Chondrocyte (in vitro differentiated cells): ENCODE results near the gene TIMM13. TPM values are rescaled to one million over a fixed set of nuclear protein-coding genes. Genes with fewer than 3 reads are reported as not detected.

Experiments used
- DNase-seq: peaks from one replicate; pipeline ENCODE4 v3.0.0; 2021; ENCODE audit warnings: mixed read lengths, low spot score
- H3K27ac Mint-ChIP-seq: one replicate; pipeline ENCODE4 v1.8.0; 2021; ENCODE audit warnings: mild to moderate bottlenecking, moderate library complexity, mixed read lengths; ENCODE audit not compliant: unreplicated experiment
- H3K27me3 Mint-ChIP-seq: 2 replicates; pipeline ENCODE4 v1.8.0; 2021; ENCODE audit warnings: low read depth, mixed read lengths
- H3K36me3 Mint-ChIP-seq: 2 replicates; pipeline ENCODE4 v1.8.0; 2021; ENCODE audit warnings: low read depth, mixed read lengths
- H3K4me1 Mint-ChIP-seq: 2 replicates; pipeline ENCODE4 v1.8.0; 2021; ENCODE audit warnings: low read depth, mild to moderate bottlenecking, mixed read lengths
- H3K4me3 Mint-ChIP-seq: one replicate; pipeline ENCODE4 v1.8.0; 2021; ENCODE audit warnings: mild to moderate bottlenecking, moderate library complexity, mixed read lengths; ENCODE audit not compliant: unreplicated experiment
- H3K9me3 Mint-ChIP-seq: 2 replicates; pipeline ENCODE4 v1.8.0; 2021; ENCODE audit warnings: low read depth, mixed read lengths
- total RNA-seq: library from RNA; stranded (reverse); gene quantifications from 3 replicates; pipeline ENCODE4 v1.2.1, GENCODE V29; 2021
- TF ChIP-seq, protein P1 (sequence below): fragments of 200-600 bp; sonication (generic); IDR thresholded peaks from 2 replicates; pipeline ENCODE4 v1.5.0; 2021; ENCODE audit warnings: antibody characterized with exemption, mild to moderate bottlenecking, moderate library complexity

Gene TIMM13
- total RNA-seq, 1 donor from 2014 or later = 74.6 TPM

DNA sequence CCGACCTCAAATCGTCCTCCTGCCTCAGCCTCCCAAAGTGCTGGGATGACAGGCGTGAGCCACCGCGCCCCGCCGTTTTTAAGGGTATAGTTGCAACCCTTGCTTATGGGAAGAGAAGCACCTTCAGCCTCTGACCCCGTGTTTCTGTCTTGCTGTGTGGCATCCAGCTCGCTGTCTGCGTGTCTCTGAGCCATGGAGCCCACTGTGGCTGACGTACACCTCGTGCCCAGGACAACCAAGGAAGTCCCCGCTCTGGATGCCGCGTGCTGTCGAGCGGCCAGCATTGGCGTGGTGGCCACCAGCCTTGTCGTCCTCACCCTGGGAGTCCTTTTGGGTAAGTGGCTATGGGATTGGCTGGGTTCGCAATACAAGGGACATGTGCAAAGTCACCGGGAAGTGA is 37.8 kb downstream of the TIMM13 start:
- Mint-ChIP-seq H3K4me3 (no peak overlapping the region), H3K27ac (no peak overlapping the region), H3K4me1 (peaks cover 15% of the 10 kb centered on the region), H3K36me3 (no peaks in the 10 kb centered on the region), H3K27me3 (peaks cover 4% of the 10 kb centered on the region), H3K9me3 (no peaks in the 10 kb centered on the region)
- DNase-seq = no peak
- TF ChIP-seq, protein P1, sequence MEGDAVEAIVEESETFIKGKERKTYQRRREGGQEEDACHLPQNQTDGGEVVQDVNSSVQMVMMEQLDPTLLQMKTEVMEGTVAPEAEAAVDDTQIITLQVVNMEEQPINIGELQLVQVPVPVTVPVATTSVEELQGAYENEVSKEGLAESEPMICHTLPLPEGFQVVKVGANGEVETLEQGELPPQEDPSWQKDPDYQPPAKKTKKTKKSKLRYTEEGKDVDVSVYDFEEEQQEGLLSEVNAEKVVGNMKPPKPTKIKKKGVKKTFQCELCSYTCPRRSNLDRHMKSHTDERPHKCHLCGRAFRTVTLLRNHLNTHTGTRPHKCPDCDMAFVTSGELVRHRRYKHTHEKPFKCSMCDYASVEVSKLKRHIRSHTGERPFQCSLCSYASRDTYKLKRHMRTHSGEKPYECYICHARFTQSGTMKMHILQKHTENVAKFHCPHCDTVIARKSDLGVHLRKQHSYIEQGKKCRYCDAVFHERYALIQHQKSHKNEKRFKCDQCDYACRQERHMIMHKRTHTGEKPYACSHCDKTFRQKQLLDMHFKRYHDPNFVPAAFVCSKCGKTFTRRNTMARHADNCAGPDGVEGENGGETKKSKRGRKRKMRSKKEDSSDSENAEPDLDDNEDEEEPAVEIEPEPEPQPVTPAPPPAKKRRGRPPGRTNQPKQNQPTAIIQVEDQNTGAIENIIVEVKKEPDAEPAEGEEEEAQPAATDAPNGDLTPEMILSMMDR = no peak

DNA sequence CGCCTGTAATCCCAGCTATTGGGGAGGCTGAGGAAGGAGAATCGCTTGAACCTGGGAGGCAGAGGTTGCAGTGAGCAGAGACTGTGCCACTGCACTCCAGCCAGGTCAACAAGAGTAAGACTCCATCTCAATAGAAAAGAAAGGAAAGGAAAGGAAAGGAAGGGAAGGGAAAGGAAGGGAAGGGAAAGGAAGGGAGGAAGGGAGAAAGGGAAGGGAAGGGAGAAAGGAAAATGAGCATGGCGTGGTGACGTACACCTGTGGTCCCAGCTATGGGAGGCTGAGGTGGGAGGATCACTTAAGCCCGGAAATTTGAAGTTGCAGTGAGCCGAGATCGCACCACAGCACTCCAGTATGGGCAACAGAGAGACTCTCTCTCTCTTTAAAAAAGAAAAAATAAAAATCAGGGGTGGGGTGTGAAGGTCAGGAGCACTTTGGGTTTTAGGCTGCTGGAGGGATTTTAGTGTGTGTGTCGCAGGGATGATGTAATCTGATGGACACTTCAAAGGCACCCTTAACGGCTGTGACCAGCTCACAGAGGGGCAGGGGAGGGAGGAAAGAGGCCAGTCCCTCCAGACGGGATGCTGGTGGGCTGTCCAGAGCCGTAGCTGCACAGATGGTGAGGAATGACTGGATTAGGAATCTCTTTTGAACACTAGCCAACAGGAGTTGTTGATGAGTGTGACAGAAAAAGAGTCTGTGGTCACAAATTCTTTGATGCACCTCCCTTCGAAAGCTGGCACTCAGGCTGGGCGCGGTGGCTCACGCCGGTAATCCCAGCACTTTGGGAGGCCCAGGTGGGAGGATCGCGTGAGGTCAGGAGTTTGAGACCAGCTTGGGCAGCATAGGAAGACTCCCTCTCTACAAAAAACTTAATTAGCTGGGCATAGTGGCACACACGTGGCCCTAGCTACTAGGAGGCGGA is 39.8 kb downstream of the TIMM13 start:
- peaks cover 4% of the 10 kb centered on the region for H3K27me3 Mint-ChIP-seq
- no peak overlapping the region for H3K4me3 Mint-ChIP-seq
- no peak for DNase-seq
- no peaks in the 10 kb centered on the region for H3K36me3 Mint-ChIP-seq
- TF ChIP-seq, protein P1 = no peak
- no peaks in the 10 kb centered on the region for H3K9me3 Mint-ChIP-seq
- H3K27ac Mint-ChIP-seq = no peak overlapping the region
- H3K4me1 Mint-ChIP-seq = peaks cover 13% of the 10 kb centered on the region

DNA sequence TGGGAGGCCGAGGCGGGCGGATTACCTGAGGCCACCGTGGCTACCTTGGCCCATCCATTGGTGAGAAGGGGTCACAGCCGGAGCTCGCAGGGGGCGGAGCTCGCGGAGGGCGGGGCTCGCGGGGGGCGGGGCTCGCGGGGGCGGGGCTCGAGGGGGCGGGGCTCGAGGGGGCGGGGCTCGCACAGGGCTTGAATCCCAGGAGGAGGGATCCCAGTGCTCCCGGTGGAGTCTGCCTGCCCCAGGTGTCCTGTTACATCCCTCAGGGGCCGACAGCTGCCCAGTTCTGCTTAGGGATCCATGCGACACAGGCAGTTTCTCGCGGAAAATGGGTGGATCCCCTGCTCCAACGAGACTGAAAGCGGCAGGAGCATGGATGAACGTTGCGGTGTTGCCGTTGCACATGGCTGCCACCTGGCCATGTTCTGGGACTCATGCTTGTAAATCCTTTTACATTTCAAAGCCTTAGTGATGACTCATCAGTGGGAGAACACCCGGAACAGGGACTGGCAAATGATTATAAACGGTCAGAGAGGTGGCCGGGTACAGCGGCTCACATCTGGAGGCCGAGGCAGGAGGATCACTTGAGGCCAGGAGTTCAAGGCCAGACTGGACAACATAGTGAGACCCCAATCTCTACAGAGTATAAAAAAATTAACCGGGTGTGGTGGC is 42.2 kb downstream of the TIMM13 start:
- peaks cover 5% of the 10 kb centered on the region for H3K9me3 Mint-ChIP-seq
- peaks cover 5% of the 10 kb centered on the region for H3K36me3 Mint-ChIP-seq
- H3K27me3 Mint-ChIP-seq = peaks cover 3% of the 10 kb centered on the region
- peaks cover 19% of the 10 kb centered on the region for H3K4me1 Mint-ChIP-seq
- TF ChIP-seq, protein P1 = peak; percentile 31
- H3K27ac Mint-ChIP-seq = peak overlapping the region; percentile 22
- H3K4me3 Mint-ChIP-seq = peak overlapping the region; percentile 36
- no peak for DNase-seq

DNA sequence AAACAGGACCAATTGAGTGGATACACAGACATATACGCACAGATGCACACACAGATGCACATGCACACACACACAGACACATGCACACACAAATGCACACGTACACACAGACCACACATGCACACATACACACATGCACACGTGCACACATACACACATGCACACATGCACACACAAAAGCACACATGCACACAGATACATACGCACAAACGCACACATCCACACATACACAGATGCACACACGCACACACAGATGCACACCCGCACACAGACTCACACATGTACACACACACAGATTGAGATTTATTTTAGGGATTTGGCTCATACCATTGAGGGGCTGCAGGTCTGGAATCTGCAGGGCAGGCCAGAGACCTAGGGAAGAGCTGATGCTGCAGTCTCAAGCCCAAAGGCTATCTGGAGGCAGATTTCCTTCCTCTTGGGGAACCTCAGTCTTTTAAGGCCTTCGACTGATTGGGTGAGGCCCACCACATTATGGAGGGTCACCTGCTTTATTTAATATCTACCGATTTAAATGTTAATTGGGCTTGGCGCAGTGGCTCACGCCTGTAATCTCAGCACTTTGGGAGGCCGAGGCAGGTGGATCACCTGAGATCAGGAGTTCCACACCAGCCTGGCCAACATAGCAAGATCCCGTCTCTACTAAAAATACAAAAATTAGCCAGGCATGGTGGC is 44.7 kb downstream of the TIMM13 start:
- Mint-ChIP-seq H3K27ac (no peak overlapping the region), H3K36me3 (peaks cover 5% of the 10 kb centered on the region), H3K9me3 (peaks cover 7% of the 10 kb centered on the region), H3K4me3 (no peak overlapping the region), H3K4me1 (peaks cover 19% of the 10 kb centered on the region), H3K27me3 (peaks cover 1% of the 10 kb centered on the region)
- TF ChIP-seq, protein P1 = no peak
- DNase-seq = no peak
